Adrenal gland (tissue), 12 donors: ENCODE measurements around the gene EPM2A. TPM values are rescaled to one million over a fixed set of nuclear protein-coding genes. Genes with fewer than 3 reads are reported as not detected.

Source experiments
- DNase-seq, 7 donors: peaks; one replicate each; pipeline ENCODE4 v3.0.0-alpha.2; 2019 to 2020
- H3K27ac ChIP-seq, 5 donors: fragments of 200-600 bp; sonication (generic) in 4 of 5; 1 replicate in 3 of 5; 2 replicates in 2 of 5; pipeline versions ENCODE4 v1.5.1 to v1.8.0; 2016 to 2020; ENCODE audit warnings: mild to moderate bottlenecking in 1 of 5
- H3K27me3 ChIP-seq: fragments of 200-600 bp; 2 replicates; pipeline ENCODE4 v1.8.0; 2021
- H3K36me3 ChIP-seq, 2 donors: fragments of 200-600 bp; replicated peaks in 1 of 2; 1 replicate in 1 of 2; 2 replicates in 1 of 2; pipeline versions ENCODE4 v1.5.1 to v1.8.0; 2018 to 2022
- H3K4me1 ChIP-seq, 2 donors: fragments of 200-600 bp; replicated peaks in 1 of 2; 1 replicate in 1 of 2; 2 replicates in 1 of 2; pipeline versions ENCODE4 v1.5.1 to v1.8.0; 2018 to 2021
- H3K4me3 ChIP-seq, 4 donors: fragments of 200-600 bp; sonication (generic) in 3 of 4; one replicate each; pipeline ENCODE4 v1.5.1; 2016 to 2018
- H3K9me3 ChIP-seq, 3 donors: fragments of 200-600 bp; sonication (generic) in 1 of 3; replicated peaks in 1 of 3; 1 replicate in 2 of 3; 2 replicates in 1 of 3; pipeline versions ENCODE4 v1.5.1 to v1.8.0; 2016 to 2021
- POLR2A ChIP-seq, 2 donors: fragments of 450-650 bp; IDR thresholded peaks; one replicate each; pipeline ENCODE4 v1.6.1; 2017; ENCODE audit warnings: antibody characterized with exemption in 2 of 2, mild to moderate bottlenecking in 2 of 2, moderate library complexity in 1 of 2
- WGBS, 4 donors: extraction: QIAGEN DNeasy Blood & Tissue Kit in 2 of 4; methylation state at CpG; one replicate each; pipeline versions ENCODE4 v1.1.5 to v1.1.7; 2013 to 2017; 5-methylcytosine and 5-hydroxymethylcytosine counted together
- intact Hi-C, 2 donors: fragments of 100-400 bp; cut with DNase I; formaldehyde crosslinking; loops; one replicate each; pipeline versions ENCODE4 v1.14.1 to v1.15.0; 2022 to 2023
- polyA plus RNA-seq, 3 donors: library from polyadenylated mRNA; stranded (reverse); fragments of 200-250 nt in 2 of 3; fragments of 350-450 nt in 1 of 3; fragmentation: Illumina TruSeq in 1 of 3; extraction: RNeasy Lipid Tissue Mini Kit (QIAGEN cat#74804) in 1 of 3; gene quantifications; one replicate each; pipeline ENCODE4 v1.2.3, GENCODE V29; 2013 to 2014
- small RNA-seq, 2 donors: library from RNA; depleted of rRNA; stranded (forward); fragments of <200 nt; gene quantifications; one replicate each; pipeline ENCODE3, GENCODE V24; 2016
- total RNA-seq, 9 donors: library from RNA; depleted of rRNA in 4 of 9; stranded (reverse); fragments of >200 nt in 4 of 9; fragments of 120-200 nt in 1 of 9; fragmentation: NEBNext Ultra II Directional in 1 of 9; extraction: Animal tissue kit (Norgen Biotek cat#: 25700) in 1 of 9; gene quantifications; one replicate each; pipeline versions ENCODE4 v1.1.0 to v1.2.4, GENCODE V29; 2013 to 2023
- TF ChIP-seq, protein P1 (sequence below), 6 experiments: fragments of 450-650 bp in 4 of 6; fragments of 200-600 bp in 2 of 6; sonication (generic) in 1 of 6; IDR thresholded peaks; 1 replicate in 5 of 6; 2 replicates in 1 of 6; pipeline versions ENCODE4 v1.5.1 to v1.8.0; 2016 to 2021; ENCODE audit warnings: antibody characterized with exemption in 6 of 6, mild to moderate bottlenecking in 2 of 6, moderate library complexity in 1 of 6
- donor health status: healthy with polysubstance abuse.
- donor health status: Bipolar disorder and iron deficiency.
- donor health status: DM: yes; HTN: yes; CAD: no.
- donor health status: DM: no; HTN: no; CAD: no.
- donor health status: DM: no; HTN: no; CAD: no.
- donor health status: DM: yes; HTN: yes; CAD: no.

EPM2A gene
- total and polyA plus RNA-seq, 12 donors, result 3.8 to 32.8 (median 13.3) TPM

DNA sequence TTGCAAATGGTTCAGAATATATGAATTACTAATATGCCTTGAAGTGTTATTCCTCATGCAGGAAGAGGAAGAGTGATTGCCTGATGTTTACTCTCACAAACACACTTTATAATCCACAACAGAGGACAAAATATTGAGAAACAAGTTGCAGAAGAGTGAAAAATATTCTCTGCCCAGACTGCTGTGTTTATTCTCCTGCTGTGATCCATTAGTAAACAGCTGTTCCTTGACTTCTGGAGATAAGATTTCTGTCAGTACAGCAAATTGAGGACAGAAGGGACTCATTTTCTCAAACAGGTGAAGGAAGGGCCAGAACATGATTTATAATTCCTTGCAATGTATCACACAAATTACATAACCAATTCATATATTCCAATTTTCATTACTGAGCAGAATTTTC lies 148.0 kb downstream of the EPM2A start:
- no peak overlapping the region for H3K4me3 ChIP-seq
- intact Hi-C loops, result no loop called here
- no peak for DNase-seq
- H3K36me3 ChIP-seq, result no peaks in the 10 kb centered on the region
- no peaks in the 10 kb centered on the region for H3K27me3 ChIP-seq
- no peaks in the 10 kb centered on the region for H3K4me1 ChIP-seq
- TF ChIP-seq, protein P1, sequence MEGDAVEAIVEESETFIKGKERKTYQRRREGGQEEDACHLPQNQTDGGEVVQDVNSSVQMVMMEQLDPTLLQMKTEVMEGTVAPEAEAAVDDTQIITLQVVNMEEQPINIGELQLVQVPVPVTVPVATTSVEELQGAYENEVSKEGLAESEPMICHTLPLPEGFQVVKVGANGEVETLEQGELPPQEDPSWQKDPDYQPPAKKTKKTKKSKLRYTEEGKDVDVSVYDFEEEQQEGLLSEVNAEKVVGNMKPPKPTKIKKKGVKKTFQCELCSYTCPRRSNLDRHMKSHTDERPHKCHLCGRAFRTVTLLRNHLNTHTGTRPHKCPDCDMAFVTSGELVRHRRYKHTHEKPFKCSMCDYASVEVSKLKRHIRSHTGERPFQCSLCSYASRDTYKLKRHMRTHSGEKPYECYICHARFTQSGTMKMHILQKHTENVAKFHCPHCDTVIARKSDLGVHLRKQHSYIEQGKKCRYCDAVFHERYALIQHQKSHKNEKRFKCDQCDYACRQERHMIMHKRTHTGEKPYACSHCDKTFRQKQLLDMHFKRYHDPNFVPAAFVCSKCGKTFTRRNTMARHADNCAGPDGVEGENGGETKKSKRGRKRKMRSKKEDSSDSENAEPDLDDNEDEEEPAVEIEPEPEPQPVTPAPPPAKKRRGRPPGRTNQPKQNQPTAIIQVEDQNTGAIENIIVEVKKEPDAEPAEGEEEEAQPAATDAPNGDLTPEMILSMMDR (IDR thresholded peaks at IDR 0.05), result no peak
- no peak for TF ChIP-seq POLR2A (IDR thresholded peaks at IDR 0.05)
- no peak overlapping the region for H3K27ac ChIP-seq
- H3K9me3 ChIP-seq, result peaks cover 0 to 5% (median 0%) of the 10 kb centered on the region in 3 donors

DNA sequence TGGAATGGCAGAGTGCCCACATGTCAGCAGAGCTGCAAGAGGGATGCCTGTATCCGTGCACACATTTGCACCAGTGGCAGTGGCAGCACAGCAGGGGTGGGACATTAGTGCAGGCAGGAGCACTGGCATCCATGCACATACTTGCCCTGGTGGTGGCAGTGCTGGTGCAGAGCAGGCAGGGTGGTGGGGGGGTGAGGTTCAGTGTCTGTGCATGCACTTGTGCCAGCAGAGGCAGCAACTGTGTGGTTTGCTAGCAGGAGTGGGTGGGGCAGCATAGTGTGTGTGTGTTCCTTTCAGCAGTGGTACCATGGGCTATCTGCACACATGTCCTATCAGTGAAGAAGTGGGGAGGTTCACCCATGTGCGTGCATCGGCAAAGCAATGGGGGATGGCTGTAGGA lies 151.6 kb downstream of the EPM2A start:
- H3K4me1 ChIP-seq, result no peaks in the 10 kb centered on the region
- intact Hi-C loops, result no loop called here
- no peaks in the 10 kb centered on the region for H3K27me3 ChIP-seq
- no peak overlapping the region for H3K27ac ChIP-seq
- no peak overlapping the region for H3K4me3 ChIP-seq
- 54 to 92% (median 80%) methylated on average over 3 of the region's 3 CpGs for WGBS, 4 donors
- no peak for DNase-seq
- no peaks in the 10 kb centered on the region for H3K36me3 ChIP-seq
- peaks cover 0 to 5% (median 0%) of the 10 kb centered on the region in 3 donors for H3K9me3 ChIP-seq
- no peak for TF ChIP-seq POLR2A (IDR thresholded peaks at IDR 0.05)
- TF ChIP-seq, protein P1 (IDR thresholded peaks at IDR 0.05), result no peak

Small RNAs within 50 kb of the gene (small RNA-seq; reads per million reads assigned to genes)
- 0 reads per million in 2 donors for gene AL023806.2

Other genes starting within 250 kb of the EPM2A start
- 10 to 100 TPM in 2 of 9 donors, 1 to 10 TPM in 7; 4.4 to 13.1 (median 8.6) TPM for gene FBXO30, start 79.3 kb upstream of the EPM2A start, total RNA-seq
- gene FBXO30, start 79.3 kb upstream of the EPM2A start, polyA plus RNA-seq, result 10 to 100 TPM in 1 of 3 donors, 1 to 10 TPM in 2; 3.8 to 10.4 (median 4.7) TPM
- gene SHPRH, start 228.8 kb upstream of the EPM2A start, total RNA-seq, result 10 to 100 TPM in 8 of 9 donors, 1 to 10 TPM in 1; 9.6 to 42.3 (median 14.9) TPM
- 1 to 10 TPM; 2.8 to 7.8 (median 4.9) TPM for gene SHPRH, start 228.8 kb upstream of the EPM2A start, polyA plus RNA-seq